AG04449 (cell line): ENCODE results near the gene RAC3.

Experiments used
- CTCF ChIA-PET: fragments of 350-600 bp; formaldehyde crosslinking; extraction: SDS; loops from one replicate; lab custom pipeline; 2021; ENCODE audit warnings: antibody characterized with exemption; lab: Yijun Ruan, JAX
- POLR2A ChIA-PET: fragments of 400-600, 350-600 bp; formaldehyde crosslinking; extraction: SDS; loops from one replicate; lab custom pipeline; 2020; ENCODE audit warnings: antibody characterized with exemption, inconsistent platforms; lab: Yijun Ruan, JAX
- DNase-seq: peaks from one replicate; pipeline ENCODE4 v3.0.0-alpha.2; 2010; ENCODE audit warnings: low read depth, low spot score
- H3K4me3 ChIP-seq: 2 replicates; pipeline ENCODE4 v1.5.1; 2011; ENCODE audit warnings: low read depth, mild to moderate bottlenecking, control low read depth, low read length
- CTCF ChIP-seq: IDR thresholded peaks from one replicate; pipeline ENCODE4 v1.5.1; 2011; ENCODE audit warnings: mild to moderate bottlenecking, moderate library complexity, low read length, control low read depth, inconsistent platforms; ENCODE audit not compliant: insufficient read depth; ENCODE audit errors: missing control alignments

RAC3 gene

GRCh38 chr17:82018152-82018988, 13.1 kb upstream of the RAC3 start:
- POLR2A ChIA-PET: no interaction called here
- CTCF ChIA-PET: interaction anchor here (1.8 to 10.7 kb wide), 6 partner anchors 8 to 63 kb away, joined by 4 to 290 read pairs (median 38); partner anchors contain the start of gene NOTUM
- no peak for TF ChIP-seq CTCF
- DNase-seq: no peak
- no peak overlapping the region for H3K4me3 ChIP-seq

GRCh38 chr17:82018989-82019689, 12.3 kb upstream of the RAC3 start:
- no peak for DNase-seq
- CTCF ChIA-PET: interaction anchor here (1.0 to 10.7 kb wide), 15 partner anchors 8 to 149 kb away, joined by 3 to 290 read pairs (median 6); partner anchors contain the start of genes ARHGDIA and NOTUM
- H3K4me3 ChIP-seq: no peak overlapping the region
- POLR2A ChIA-PET: interaction anchor here (0.8 to 1.0 kb wide), 2 partner anchors 15 to 60 kb away, joined by 3 to 5 read pairs; no protein-coding TSS in a partner anchor
- no peak for TF ChIP-seq CTCF

- CTCF ChIA-PET: interaction anchor here (0.7 to 10.7 kb wide), 23 partner anchors 9 to 195 kb away, joined by 3 to 290 read pairs (median 4); partner anchors contain the start of genes ARHGDIA and NOTUM
- TF ChIP-seq CTCF: peak; percentile 86
- POLR2A ChIA-PET: interaction anchor here (0.6 to 1.0 kb wide), 4 partner anchors 16 to 223 kb away, joined by 3 to 5 read pairs (median 4); no protein-coding TSS in a partner anchor
- no peak for DNase-seq
- no peak overlapping the region for H3K4me3 ChIP-seq
Observed at GRCh38 chr17:82019690-82020571, 11.5 kb upstream of the RAC3 start.

GRCh38 chr17:82020572-82021106, 10.8 kb upstream of the RAC3 start:
- H3K4me3 ChIP-seq: no peak overlapping the region
- ChIA-PET CTCF (interaction anchor here (0.7 to 10.7 kb wide), 28 partner anchors 9 to 289 kb away, joined by 3 to 290 read pairs (median 4); partner anchors contain the start of genes ARHGDIA, DCXR and NOTUM), POLR2A (interaction anchor here (0.9 to 1.0 kb wide), 2 partner anchors 61 to 148 kb away, joined by 3 to 10 read pairs; no protein-coding TSS in a partner anchor)
- DNase-seq: no peak
- TF ChIP-seq CTCF: no peak

- CTCF ChIA-PET: interaction anchor here (0.9 to 10.7 kb wide), 24 partner anchors 8 to 297 kb away, joined by 3 to 290 read pairs (median 4); partner anchors contain the start of genes DCXR, NOTUM and PYCR1
- TF ChIP-seq CTCF: peak; percentile 76
- H3K4me3 ChIP-seq: peak overlapping the region; percentile 81
- DNase-seq: no peak
- POLR2A ChIA-PET: interaction anchor here (0.9 to 1.2 kb wide), 4 partner anchors 12 to 290 kb away, joined by 3 to 10 read pairs (median 4); no protein-coding TSS in a partner anchor
Observed at GRCh38 chr17:82021107-82021899, 10.2 kb upstream of the RAC3 start.
